H1 (cell line): ENCODE data around the gene CARM1. TPM values are rescaled to one million over a fixed set of nuclear protein-coding genes. Genes with fewer than 3 reads are reported as not detected.

Experiments
- ATF3 ChIP-seq: IDR thresholded peaks from 2 replicates; pipeline ENCODE4 v1.6.1; 2011; ENCODE audit warnings: low read depth, mild to moderate bottlenecking, low read length; ENCODE audit not compliant: insufficient read depth
- BRCA1 ChIP-seq: IDR thresholded peaks from 2 replicates; pipeline ENCODE4 v1.6.1; 2012; ENCODE audit warnings: low read depth, low read length, improper control_type of control experiment
- CHD2 ChIP-seq: IDR thresholded peaks from 2 replicates; pipeline ENCODE4 v1.6.1; 2012; ENCODE audit warnings: low read length, improper control_type of control experiment
- CTCF ChIP-seq, 3 experiments: IDR thresholded peaks; 1 replicate in 2 of 3; 2 replicates in 1 of 3; pipeline versions ENCODE4 v1.5.1 to v1.6.1; 2011; ENCODE audit warnings: low read length in 3 of 3, mild to moderate bottlenecking in 3 of 3, inconsistent platforms in 2 of 3, low read depth in 1 of 3, moderate library complexity in 1 of 3; ENCODE audit not compliant: insufficient read depth in 1 of 3; ENCODE audit errors: control extremely low read depth in 1 of 3
- JUND ChIP-seq: IDR thresholded peaks from 2 replicates; pipeline ENCODE4 v1.6.1; 2011; ENCODE audit warnings: mild to moderate bottlenecking, improper control_type of control experiment, low read length
- POU5F1 ChIP-seq: IDR thresholded peaks from 2 replicates; pipeline ENCODE4 v1.6.1; 2011; ENCODE audit warnings: low read depth, mild to moderate bottlenecking, low read length, moderate library complexity
- SAP30 ChIP-seq: fragments of 300-600 bp; sonication (generic); IDR thresholded peaks from 2 replicates; pipeline ENCODE4 v1.7.1; 2012; ENCODE audit warnings: low read length, moderate library complexity, mild to moderate bottlenecking, inconsistent platforms; ENCODE audit not compliant: insufficient read depth, insufficient replicate concordance
- SP2 ChIP-seq: IDR thresholded peaks from 2 replicates; pipeline ENCODE4 v1.6.1; 2012; ENCODE audit warnings: mild to moderate bottlenecking, low read length, inconsistent platforms
- SUZ12 ChIP-seq: fragments of 200-600 bp; sonication (generic); IDR thresholded peaks from 2 replicates; pipeline ENCODE4 v1.6.1; 2012; ENCODE audit warnings: mild to moderate bottlenecking, inconsistent platforms, low read length, moderate library complexity, mixed read lengths
- polyA plus RNA-seq, 7 experiments: library from polyadenylated mRNA; depleted of rRNA in 3 of 7; stranded (reverse) in 5 of 7; unstranded in 2 of 7; fragments of >200 nt in 5 of 7; fragments of 200-250 nt in 2 of 7; gene quantifications; 1 replicate in 5 of 7; 2 replicates in 1 of 7; 4 replicates in 1 of 7; pipeline versions ENCODE4 v1.2.1 to v1.2.3, GENCODE V29; 2011 to 2013; ENCODE audit warnings: missing spikeins in 2 of 7, mixed read lengths in 2 of 7
- total RNA-seq: library from RNA; stranded (reverse); fragmentation: NEBNext Ultra II Directional; extraction: Animal tissue kit (Norgen Biotek cat#: 25700); gene quantifications from 2 replicates; pipeline ENCODE4 v1.2.1, GENCODE V29; 2021

Gene CARM1
- total and polyA plus RNA-seq, 2 of the 8 experiments (the other 6 are each of a cell fraction or from before 2014, with no cell fraction given), result 134 to 164 TPM

DNA sequence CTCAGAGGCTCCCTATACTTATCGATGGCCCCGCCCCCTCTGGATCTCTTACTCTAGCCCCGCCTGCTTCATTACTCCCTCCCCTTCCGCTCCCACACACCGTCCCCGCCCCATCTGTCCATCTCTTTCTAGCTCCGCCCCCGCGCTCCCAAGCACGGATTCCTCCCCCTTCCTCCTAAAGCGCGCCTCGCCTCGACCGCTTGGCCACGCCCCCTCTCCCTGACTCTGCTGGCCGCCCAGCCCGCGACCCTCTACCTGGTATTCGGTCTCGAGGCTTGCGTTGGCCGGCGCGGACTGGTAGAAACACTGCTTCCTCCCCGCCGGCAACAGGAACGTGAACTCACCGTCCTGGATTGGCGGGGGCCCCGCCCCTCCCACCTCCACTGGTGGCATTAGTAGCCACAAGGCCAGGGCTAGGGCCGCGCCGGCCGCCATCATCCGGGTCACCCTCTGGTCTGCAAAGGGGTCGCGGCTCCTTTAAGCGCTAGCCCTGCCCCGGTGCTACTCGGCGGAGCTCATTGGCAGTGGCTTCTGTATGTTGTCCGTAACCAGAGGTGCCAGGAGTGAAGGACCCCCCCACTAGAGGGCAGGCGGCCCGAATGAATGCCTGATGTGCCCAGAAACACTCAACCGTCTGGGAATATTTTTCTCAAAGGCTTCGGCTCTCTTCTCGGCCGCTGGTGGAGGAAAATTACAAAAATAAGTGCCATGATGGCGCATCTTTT, 35.4 kb upstream of the CARM1 start, which contains the start of gene TMED1 (continued):
- TF ChIP-seq SP2, result no peak
- TF ChIP-seq CHD2, result no peak
- no peak for TF ChIP-seq CTCF (IDR thresholded peaks at IDR 0.05; ENCODE audit: control extremely low read depth in 1 of 3, insufficient read depth in 1 of 3, low read depth in 1 of 3, low read length in 3 of 3)
- TF ChIP-seq ATF3, result no peak
- TF ChIP-seq POU5F1, result no peak
- no peak for TF ChIP-seq BRCA1
- no peak for TF ChIP-seq SUZ12
- no peak for TF ChIP-seq SAP30
- TF ChIP-seq JUND, result no peak
